Measurements from ENCODE around the gene HTATSF1. TPM values are rescaled to one million over a fixed set of nuclear protein-coding genes. Genes with fewer than 3 reads are reported as not detected.

HTATSF1 gene
- total RNA-seq, 5 donors from 2014 or later (not counting 1 experiment from before 2014, with no cell fraction given) = 27.2 to 32.2 (median 28.8) TPM

GRCh38 chrX:136523770-136524169 is 26.4 kb downstream of the HTATSF1 start:
- H3K27me3 Mint-ChIP-seq = peaks cover 0 to 15% of the 10 kb centered on the region in 2 donors
- Histone ChIP-seq H3K27ac (ENCODE audit: low read length) (no peak overlapping the region), H3K27me3 (replicated peaks in 1 of 2; ENCODE audit: control insufficient read depth in 2 of 2, extremely low read depth in 1 of 2, insufficient read depth in 2 of 2, low read length in 1 of 2) (no peaks in the 10 kb centered on the region), H3K4me3 (ENCODE audit: control insufficient read depth in 1 of 2, extremely low read depth in 1 of 2, low read length in 1 of 2) (no peak overlapping the region), H3K9me3 (no peaks in the 10 kb centered on the region), H3K36me3 (ENCODE audit: control insufficient read depth in 2 of 2, extremely low read depth in 1 of 2, insufficient read depth in 1 of 2, low read length in 1 of 2) (no peaks in the 10 kb centered on the region), H3K4me1 (ENCODE audit: control insufficient read depth in 1 of 2, extremely low read depth in 1 of 2, insufficient read depth in 2 of 2, low read length in 2 of 2) (no peaks in the 10 kb centered on the region)
- ChIA-PET CTCF (no interaction called here), POLR2A (interaction anchor here in 1 of 2 donors (0.5 kb wide), 1 partner anchor 23 kb away, joined by 3 read pairs; no protein-coding TSS in a partner anchor)
- no peak overlapping the region for H3K4me3 Mint-ChIP-seq
- no peaks in the 10 kb centered on the region for H3K9me3 Mint-ChIP-seq
- peaks cover 6 to 10% (median 9%) of the 10 kb centered on the region in 3 donors for H3K4me1 Mint-ChIP-seq
- H3K36me3 Mint-ChIP-seq = no peaks in the 10 kb centered on the region
- DNase-seq = no peak
- no peak overlapping the region for H3K27ac Mint-ChIP-seq
- no peak for ATAC-seq (replicated peaks in 1 of 4)

GRCh38 chrX:136525738-136526606 is 28.6 kb downstream of the HTATSF1 start:
- CTCF ChIA-PET = no interaction called here

GRCh38 chrX:136528645-136529315 is 31.4 kb downstream of the HTATSF1 start:
- ATAC-seq (replicated peaks in 1 of 4) = no peak
- Histone ChIP-seq H3K4me1 (ENCODE audit: control insufficient read depth in 1 of 2, extremely low read depth in 1 of 2, insufficient read depth in 2 of 2, low read length in 2 of 2) (no peaks in the 10 kb centered on the region), H3K27me3 (replicated peaks in 1 of 2; ENCODE audit: control insufficient read depth in 2 of 2, extremely low read depth in 1 of 2, insufficient read depth in 2 of 2, low read length in 1 of 2) (no peaks in the 10 kb centered on the region), H3K4me3 (ENCODE audit: control insufficient read depth in 1 of 2, extremely low read depth in 1 of 2, low read length in 1 of 2) (no peak overlapping the region), H3K36me3 (ENCODE audit: control insufficient read depth in 2 of 2, extremely low read depth in 1 of 2, insufficient read depth in 1 of 2, low read length in 1 of 2) (no peaks in the 10 kb centered on the region), H3K27ac (ENCODE audit: low read length) (no peak overlapping the region), H3K9me3 (no peaks in the 10 kb centered on the region)
- Mint-ChIP-seq H3K27ac (no peak overlapping the region), H3K4me1 (peaks cover 0 to 8% (median 4%) of the 10 kb centered on the region in 3 donors), H3K36me3 (no peaks in the 10 kb centered on the region), H3K9me3 (no peaks in the 10 kb centered on the region), H3K4me3 (no peak overlapping the region), H3K27me3 (peaks cover 0 to 28% of the 10 kb centered on the region in 2 donors)
- ChIA-PET CTCF (no interaction called here), POLR2A (interaction anchor here in 1 of 2 donors (0.7 kb wide), 1 partner anchor 89 kb away, joined by 3 read pairs; no protein-coding TSS in a partner anchor)
- WGBS (ENCODE audit: insufficient coverage) = 100% methylated on average over 2 of the region's 8 CpGs
- DNase-seq = no peak

More at GRCh38 chrX:136525738-136526606, 28.6 kb downstream of the HTATSF1 start:
- Histone ChIP-seq H3K4me3 (ENCODE audit: control insufficient read depth in 1 of 2, extremely low read depth in 1 of 2, low read length in 1 of 2) (no peak overlapping the region), H3K9me3 (no peaks in the 10 kb centered on the region), H3K36me3 (ENCODE audit: control insufficient read depth in 2 of 2, extremely low read depth in 1 of 2, insufficient read depth in 1 of 2, low read length in 1 of 2) (no peaks in the 10 kb centered on the region), H3K27me3 (replicated peaks in 1 of 2; ENCODE audit: control insufficient read depth in 2 of 2, extremely low read depth in 1 of 2, insufficient read depth in 2 of 2, low read length in 1 of 2) (no peaks in the 10 kb centered on the region), H3K27ac (ENCODE audit: low read length) (no peak overlapping the region), H3K4me1 (ENCODE audit: control insufficient read depth in 1 of 2, extremely low read depth in 1 of 2, insufficient read depth in 2 of 2, low read length in 2 of 2) (no peaks in the 10 kb centered on the region)
- H3K4me1 Mint-ChIP-seq = peaks cover 6 to 15% (median 13%) of the 10 kb centered on the region in 3 donors
- H3K9me3 Mint-ChIP-seq = no peaks in the 10 kb centered on the region
- POLR2A ChIA-PET = no interaction called here
- H3K4me3 Mint-ChIP-seq = no peak overlapping the region
- no peak for ATAC-seq (replicated peaks in 1 of 4)
- H3K36me3 Mint-ChIP-seq = no peaks in the 10 kb centered on the region
- H3K27ac Mint-ChIP-seq = no peak overlapping the region
- no peak for DNase-seq
- 50% methylated on average over 2 of the region's 2 CpGs for WGBS (ENCODE audit: insufficient coverage)
- peaks cover 0 to 23% of the 10 kb centered on the region in 2 donors for H3K27me3 Mint-ChIP-seq

- WGBS (ENCODE audit: insufficient coverage) = 40% methylated on average over 1 of the region's 2 CpGs
- Mint-ChIP-seq H3K36me3 (no peaks in the 10 kb centered on the region), H3K4me3 (no peak overlapping the region), H3K27ac (no peak overlapping the region), H3K9me3 (no peaks in the 10 kb centered on the region), H3K4me1 (peaks cover 0 to 6% (median 3%) of the 10 kb centered on the region in 3 donors), H3K27me3 (peaks cover 0 to 36% of the 10 kb centered on the region in 2 donors)
- Histone ChIP-seq H3K36me3 (ENCODE audit: control insufficient read depth in 2 of 2, extremely low read depth in 1 of 2, insufficient read depth in 1 of 2, low read length in 1 of 2) (no peaks in the 10 kb centered on the region), H3K9me3 (no peaks in the 10 kb centered on the region), H3K4me1 (ENCODE audit: control insufficient read depth in 1 of 2, extremely low read depth in 1 of 2, insufficient read depth in 2 of 2, low read length in 2 of 2) (no peaks in the 10 kb centered on the region), H3K27ac (ENCODE audit: low read length) (no peak overlapping the region), H3K27me3 (replicated peaks in 1 of 2; ENCODE audit: control insufficient read depth in 2 of 2, extremely low read depth in 1 of 2, insufficient read depth in 2 of 2, low read length in 1 of 2) (no peaks in the 10 kb centered on the region), H3K4me3 (ENCODE audit: control insufficient read depth in 1 of 2, extremely low read depth in 1 of 2, low read length in 1 of 2) (no peak overlapping the region)
- ATAC-seq (replicated peaks in 1 of 4) = no peak
- POLR2A ChIA-PET = no interaction called here
- DNase-seq = no peak
- CTCF ChIA-PET = no interaction called here
Measured at GRCh38 chrX:136529795-136530194, 32.4 kb downstream of the HTATSF1 start.

GRCh38 chrX:136531951-136532350 is 34.6 kb downstream of the HTATSF1 start, which contains the start of gene VGLL1:
VGLL1 (plus strand) TSS chrX:136532215; CDS start chrX:136536021, 3,806 bp downstream.
- H3K27ac ChIP-seq (ENCODE audit: low read length) = no peak within 1 kb of the TSS
- H3K36me3 ChIP-seq (ENCODE audit: control insufficient read depth in 2 of 2, extremely low read depth in 1 of 2, insufficient read depth in 1 of 2, low read length in 1 of 2) = no peaks in the 10 kb centered on the region
- no peaks in the 10 kb centered on the region for H3K4me1 ChIP-seq (ENCODE audit: control insufficient read depth in 1 of 2, extremely low read depth in 1 of 2, insufficient read depth in 2 of 2, low read length in 2 of 2)
- POLR2A ChIA-PET = interaction anchor here (0.6 to 0.7 kb wide), 2 partner anchors 24 to 130 kb away, joined by 4 to 9 read pairs; no protein-coding TSS in a partner anchor
- H3K4me3 Mint-ChIP-seq = no peak within 1 kb of the TSS
- CTCF ChIA-PET = interaction anchor here (0.6 kb wide), 2 partner anchors 36 to 398 kb away, joined by 3 read pairs; no protein-coding TSS in a partner anchor
- H3K4me1 Mint-ChIP-seq = peaks cover 0 to 6% (median 3%) of the 10 kb centered on the region in 3 donors
- DNase-seq (no peak), ATAC-seq (replicated peaks in 1 of 4) (no peak)
- H3K9me3 ChIP-seq = no peaks in the 10 kb centered on the region
- H3K27me3 Mint-ChIP-seq = peaks cover 0 to 40% of the 10 kb centered on the region in 2 donors
- no peak within 1 kb of the TSS for H3K27ac Mint-ChIP-seq
- no CpG with 5 or more reads among the region's 3 CpGs for WGBS (ENCODE audit: insufficient coverage)
- H3K4me3 ChIP-seq (ENCODE audit: control insufficient read depth in 1 of 2, extremely low read depth in 1 of 2, low read length in 1 of 2) = no peak within 1 kb of the TSS
- no peaks in the 10 kb centered on the region for H3K36me3 Mint-ChIP-seq
- H3K9me3 Mint-ChIP-seq = no peaks in the 10 kb centered on the region
- no peaks in the 10 kb centered on the region for H3K27me3 ChIP-seq (replicated peaks in 1 of 2; ENCODE audit: control insufficient read depth in 2 of 2, extremely low read depth in 1 of 2, insufficient read depth in 2 of 2, low read length in 1 of 2)

- H3K27ac Mint-ChIP-seq = no peak overlapping the region
- CTCF ChIA-PET = no interaction called here
Measured at GRCh38 chrX:136534131-136534530, 36.7 kb downstream of the HTATSF1 start.

More at GRCh38 chrX:136534131-136534530, 36.7 kb downstream of the HTATSF1 start:
- no CpG with 5 or more reads among the region's 2 CpGs for WGBS (ENCODE audit: insufficient coverage)
- no peaks in the 10 kb centered on the region for H3K36me3 ChIP-seq (ENCODE audit: control insufficient read depth in 2 of 2, extremely low read depth in 1 of 2, insufficient read depth in 1 of 2, low read length in 1 of 2)
- no peak overlapping the region for H3K4me3 ChIP-seq (ENCODE audit: control insufficient read depth in 1 of 2, extremely low read depth in 1 of 2, low read length in 1 of 2)
- POLR2A ChIA-PET = no interaction called here
- H3K4me3 Mint-ChIP-seq = no peak overlapping the region
- H3K4me1 Mint-ChIP-seq = peaks cover 0 to 6% (median 3%) of the 10 kb centered on the region in 3 donors
- no peaks in the 10 kb centered on the region for H3K4me1 ChIP-seq (ENCODE audit: control insufficient read depth in 1 of 2, extremely low read depth in 1 of 2, insufficient read depth in 2 of 2, low read length in 2 of 2)
- H3K27ac ChIP-seq (ENCODE audit: low read length) = no peak overlapping the region
- H3K27me3 ChIP-seq (replicated peaks in 1 of 2; ENCODE audit: control insufficient read depth in 2 of 2, extremely low read depth in 1 of 2, insufficient read depth in 2 of 2, low read length in 1 of 2) = no peaks in the 10 kb centered on the region
- H3K36me3 Mint-ChIP-seq = no peaks in the 10 kb centered on the region
- peaks cover 0 to 27% of the 10 kb centered on the region in 2 donors for H3K27me3 Mint-ChIP-seq
- DNase-seq (no peak), ATAC-seq (replicated peaks in 1 of 4) (no peak)
- no peaks in the 10 kb centered on the region for H3K9me3 Mint-ChIP-seq
- no peaks in the 10 kb centered on the region for H3K9me3 ChIP-seq

Measured in T-cell (primary cell).